ENCODE results near the gene OR10A6.

DNA sequence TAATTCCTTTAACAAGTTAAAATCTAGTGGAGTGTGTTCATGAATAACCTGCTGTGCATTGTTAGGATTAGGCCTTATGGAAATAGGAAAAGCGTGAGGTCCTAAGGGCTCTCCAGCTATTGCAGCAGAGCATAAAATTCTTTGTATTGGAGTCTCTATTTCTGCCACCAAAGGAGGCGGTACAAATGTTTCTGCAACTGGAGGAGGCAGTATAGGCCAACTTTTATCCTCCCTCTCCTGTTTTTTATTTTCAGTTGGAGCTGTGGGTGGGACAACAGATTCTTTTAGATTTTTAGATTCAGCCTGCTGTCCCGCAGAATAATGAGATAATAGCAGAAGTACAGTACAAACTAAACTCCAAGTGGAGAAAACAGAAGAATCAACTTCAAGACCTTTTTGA, 26.2 kb downstream of the OR10A6 start:
- TF ChIP-seq FOXM1 (IDR thresholded peaks at IDR 0.05; ENCODE audit: borderline replicate concordance, low read depth): no peak
- TF ChIP-seq TCF12 (IDR thresholded peaks at IDR 0.05; ENCODE audit: low read depth): no peak
- TF ChIP-seq, protein P1, sequence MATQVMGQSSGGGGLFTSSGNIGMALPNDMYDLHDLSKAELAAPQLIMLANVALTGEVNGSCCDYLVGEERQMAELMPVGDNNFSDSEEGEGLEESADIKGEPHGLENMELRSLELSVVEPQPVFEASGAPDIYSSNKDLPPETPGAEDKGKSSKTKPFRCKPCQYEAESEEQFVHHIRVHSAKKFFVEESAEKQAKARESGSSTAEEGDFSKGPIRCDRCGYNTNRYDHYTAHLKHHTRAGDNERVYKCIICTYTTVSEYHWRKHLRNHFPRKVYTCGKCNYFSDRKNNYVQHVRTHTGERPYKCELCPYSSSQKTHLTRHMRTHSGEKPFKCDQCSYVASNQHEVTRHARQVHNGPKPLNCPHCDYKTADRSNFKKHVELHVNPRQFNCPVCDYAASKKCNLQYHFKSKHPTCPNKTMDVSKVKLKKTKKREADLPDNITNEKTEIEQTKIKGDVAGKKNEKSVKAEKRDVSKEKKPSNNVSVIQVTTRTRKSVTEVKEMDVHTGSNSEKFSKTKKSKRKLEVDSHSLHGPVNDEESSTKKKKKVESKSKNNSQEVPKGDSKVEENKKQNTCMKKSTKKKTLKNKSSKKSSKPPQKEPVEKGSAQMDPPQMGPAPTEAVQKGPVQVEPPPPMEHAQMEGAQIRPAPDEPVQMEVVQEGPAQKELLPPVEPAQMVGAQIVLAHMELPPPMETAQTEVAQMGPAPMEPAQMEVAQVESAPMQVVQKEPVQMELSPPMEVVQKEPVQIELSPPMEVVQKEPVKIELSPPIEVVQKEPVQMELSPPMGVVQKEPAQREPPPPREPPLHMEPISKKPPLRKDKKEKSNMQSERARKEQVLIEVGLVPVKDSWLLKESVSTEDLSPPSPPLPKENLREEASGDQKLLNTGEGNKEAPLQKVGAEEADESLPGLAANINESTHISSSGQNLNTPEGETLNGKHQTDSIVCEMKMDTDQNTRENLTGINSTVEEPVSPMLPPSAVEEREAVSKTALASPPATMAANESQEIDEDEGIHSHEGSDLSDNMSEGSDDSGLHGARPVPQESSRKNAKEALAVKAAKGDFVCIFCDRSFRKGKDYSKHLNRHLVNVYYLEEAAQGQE (IDR thresholded peaks at IDR 0.05; ENCODE audit: low read depth): no peak
- no peak for TF ChIP-seq CREB1 (IDR thresholded peaks at IDR 0.05; ENCODE audit: low read depth)
- no peak for TF ChIP-seq YY1 (IDR thresholded peaks at IDR 0.05; ENCODE audit: low read depth)
